GM21529 (cell line): Measurements from ENCODE around the gene HAUS8.
A peak's percentile ranks its signal among the peaks of the same experiment; 100 is the strongest.
"Not testable (repeated sequence)": the region's sequence is repeated elsewhere in the genome, so short reads cannot be mapped to it uniquely, and the experiment has no call there.

Experiments
- ATAC-seq: cut with Tn5 transposase; IDR thresholded peaks from one replicate; pipeline ENCODE4 v1.9.1; 2021; ENCODE audit not compliant: unreplicated experiment

Gene HAUS8

GRCh38 chr19:17075035-17075863, at the start of gene HAUS8, which contains the start of gene MYO9B:
HAUS8 (minus strand) TSS chr19:17075452; CDS start chr19:17075422, 30 bp downstream.
MYO9B (plus strand) TSS chr19:17075777; CDS start chr19:17101718, 25,941 bp downstream.
- ATAC-seq: peak; percentile 68

GRCh38 chr19:17124025-17124424, 48.8 kb upstream of the HAUS8 start:
- no peak for ATAC-seq

GRCh38 chr19:17123041-17123440, 47.8 kb upstream of the HAUS8 start:
- ATAC-seq: no peak

- no peak for ATAC-seq
These were observed 46.6 kb upstream of the HAUS8 start for GRCh38 chr19:17121736-17122293.

- ATAC-seq: no peak
These were observed 43.7 kb upstream of the HAUS8 start for GRCh38 chr19:17118957-17119356.

- ATAC-seq: no peak
These were observed 41.9 kb upstream of the HAUS8 start for GRCh38 chr19:17116996-17117702.

- ATAC-seq: no peak
These were observed 39.2 kb upstream of the HAUS8 start for GRCh38 chr19:17114414-17114831.

- no peak for ATAC-seq
These were observed 38.0 kb upstream of the HAUS8 start for GRCh38 chr19:17113127-17113785.

- ATAC-seq: no peak
These were observed 37.4 kb upstream of the HAUS8 start for GRCh38 chr19:17112700-17113099.

- no peak for ATAC-seq
These were observed 37.0 kb upstream of the HAUS8 start for GRCh38 chr19:17112271-17112670.

- ATAC-seq: no peak
These were observed 36.5 kb upstream of the HAUS8 start for GRCh38 chr19:17111766-17112165.

- ATAC-seq: no peak
These were observed 35.3 kb upstream of the HAUS8 start for GRCh38 chr19:17110599-17110966.

GRCh38 chr19:17109962-17110598, 34.8 kb upstream of the HAUS8 start:
- peak; percentile 61 for ATAC-seq

- ATAC-seq: no peak
These were observed 34.0 kb upstream of the HAUS8 start for GRCh38 chr19:17109300-17109699.

- no peak for ATAC-seq
These were observed 33.2 kb upstream of the HAUS8 start for GRCh38 chr19:17108453-17108784.

- no peak for ATAC-seq
These were observed 32.5 kb upstream of the HAUS8 start for GRCh38 chr19:17107546-17108452.

GRCh38 chr19:17106964-17107363, 31.7 kb upstream of the HAUS8 start:
- not testable (repeated sequence) for ATAC-seq

GRCh38 chr19:17105556-17105955, 30.3 kb upstream of the HAUS8 start:
- ATAC-seq: no peak

- ATAC-seq: no peak
These were observed 29.4 kb upstream of the HAUS8 start for GRCh38 chr19:17104679-17105078.

- no peak for ATAC-seq
These were observed 27.9 kb upstream of the HAUS8 start for GRCh38 chr19:17103177-17103576.
